ENCODE measurements around the gene CDK10.

GRCh38 chr16:89691986-89692569, 5.6 kb downstream of the CDK10 start:
- TF ChIP-seq CTCF (IDR thresholded peaks at IDR 0.05; ENCODE audit: low read depth, low read length, poor library complexity, severe bottlenecking): no peak
- no peak for TF ChIP-seq EZH2phosphoT487 (IDR thresholded peaks at IDR 0.05; ENCODE audit: borderline replicate concordance, low read length)
